ENCODE data around the gene OR2W1. TPM values are rescaled to one million over a fixed set of nuclear protein-coding genes. Genes with fewer than 3 reads are reported as not detected.

OR2W1 gene
- total RNA-seq: not detected in 2 replicates

GRCh38 chr6:29045075-29045474 is at the start of gene OR2W1:
TSS of gene OR2W1 (minus strand) at chr6:29045175. CDS start at chr6:29045175, 0 bp downstream.
- DNase-seq (ENCODE audit: low read depth in 2 of 2): no peak

- no peak for DNase-seq (ENCODE audit: low read depth in 2 of 2)
These were observed 48.0 kb upstream of the OR2W1 start for GRCh38 chr6:29092957-29093356.

- DNase-seq (ENCODE audit: low read depth in 2 of 2): no peak
These were observed 42.2 kb upstream of the OR2W1 start, which contains the start of gene OR2B3 for GRCh38 chr6:29087213-29087612. TSS of gene OR2B3 (minus strand) at chr6:29087313. CDS start at chr6:29087248, 65 bp downstream.

DNA sequence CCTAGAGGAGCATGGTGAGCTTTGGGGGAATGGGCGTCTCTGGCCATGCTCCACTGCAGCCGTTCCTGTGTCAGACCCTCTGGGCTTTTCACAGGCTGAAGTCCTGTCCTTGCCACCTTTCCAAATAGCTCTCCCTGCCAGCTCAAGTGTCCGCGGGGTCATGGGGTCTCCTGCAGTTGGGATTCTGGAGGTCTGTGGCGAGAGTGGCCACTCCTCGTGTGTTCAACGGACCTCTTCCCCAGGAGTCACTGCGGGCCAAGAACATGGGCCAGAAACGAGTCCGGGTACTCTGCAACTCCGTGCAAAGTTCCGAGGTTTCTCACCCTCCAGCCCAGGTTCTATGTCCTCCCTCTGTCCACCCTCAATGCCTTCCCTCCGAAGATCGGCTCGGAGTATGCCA is 37.5 kb upstream of the OR2W1 start:
- DNase-seq (ENCODE audit: low read depth in 2 of 2): no peak

- no peak for DNase-seq (ENCODE audit: low read depth in 2 of 2)
These were observed 36.3 kb upstream of the OR2W1 start for GRCh38 chr6:29081312-29081711.

DNA sequence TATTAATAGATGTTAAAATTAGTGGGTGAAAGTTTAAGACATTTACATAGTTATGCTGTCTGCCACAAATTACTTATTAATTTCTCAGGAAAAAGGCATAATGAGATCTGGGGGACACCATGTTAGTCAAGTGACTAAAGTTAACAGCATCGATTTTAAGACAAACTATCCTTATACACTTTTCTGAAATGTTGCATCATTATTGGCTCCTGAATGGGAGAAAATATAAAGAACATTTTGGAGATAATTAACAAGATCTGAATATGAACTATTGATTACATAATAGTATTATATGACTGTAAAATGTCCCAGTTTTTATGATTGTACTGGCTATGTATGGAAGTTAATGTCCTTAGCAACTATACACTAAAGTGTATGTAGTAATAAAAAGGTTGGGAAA is 34.2 kb upstream of the OR2W1 start:
- DNase-seq (ENCODE audit: low read depth in 2 of 2): no peak

- DNase-seq (ENCODE audit: low read depth in 2 of 2): peak; percentile 45 to 47
These were observed 27.1 kb upstream of the OR2W1 start for GRCh38 chr6:29071831-29072723.

DNA sequence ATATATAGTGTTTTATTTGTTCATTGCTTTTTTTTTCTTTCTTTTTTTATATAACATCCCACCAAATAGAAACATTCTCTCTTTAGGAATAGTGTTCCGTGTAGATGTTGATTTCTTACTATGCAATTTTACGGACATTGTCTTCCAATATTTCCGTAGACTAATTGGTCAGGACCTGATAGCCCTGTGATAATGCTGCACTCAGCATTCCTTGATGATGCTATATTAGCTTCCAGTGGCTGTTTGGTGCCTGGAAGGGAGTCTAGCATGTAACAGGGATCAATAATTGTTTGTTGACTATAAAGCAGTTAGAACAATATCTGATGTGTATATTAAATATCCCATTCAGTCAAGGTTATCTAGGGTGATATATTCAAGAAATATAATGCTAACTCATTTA is 6.7 kb upstream of the OR2W1 start:
- no peak for DNase-seq (ENCODE audit: low read depth in 2 of 2)

DNA sequence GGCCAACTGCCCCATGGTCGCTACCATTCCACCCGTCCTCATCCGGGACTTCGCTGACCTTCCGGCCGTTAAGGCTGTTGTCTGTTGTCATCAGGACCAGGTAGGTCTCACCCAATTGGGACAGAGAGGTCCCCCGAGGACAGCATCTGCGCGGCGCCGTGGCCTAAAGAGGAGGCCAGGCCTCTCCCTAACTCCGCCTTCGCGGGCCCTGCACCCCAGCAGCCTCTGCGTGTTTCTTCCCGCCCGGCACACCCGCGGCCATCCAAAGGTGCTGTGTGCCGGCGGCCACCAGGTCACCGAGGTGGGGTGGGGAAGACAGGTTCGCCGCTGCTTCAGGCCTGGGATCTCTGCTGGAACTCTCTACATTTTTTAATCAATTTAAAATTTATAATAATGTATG is 9.0 kb downstream of the OR2W1 start:
- no peak for DNase-seq (ENCODE audit: low read depth in 2 of 2)

DNA sequence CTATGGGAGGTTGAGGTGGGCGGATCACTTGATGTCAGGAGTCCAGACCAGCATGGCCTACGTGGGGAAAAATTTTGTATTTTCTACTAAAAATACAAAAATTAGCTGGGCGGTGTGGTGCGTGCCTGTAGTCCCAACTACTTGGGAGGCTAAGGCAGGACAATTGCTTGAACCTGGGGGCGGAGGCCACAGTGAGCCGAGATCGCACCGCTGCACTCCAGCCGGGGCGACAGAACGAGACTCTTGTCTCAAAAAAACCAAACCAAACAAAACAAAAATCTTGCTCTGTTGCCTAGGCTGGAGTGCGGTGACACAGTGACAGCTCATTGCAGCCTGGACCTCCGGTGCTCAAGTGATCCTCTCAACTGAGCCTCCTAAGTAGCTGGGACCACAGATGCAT is 16.2 kb downstream of the OR2W1 start:
- no peak for DNase-seq (ENCODE audit: low read depth in 2 of 2)

DNA sequence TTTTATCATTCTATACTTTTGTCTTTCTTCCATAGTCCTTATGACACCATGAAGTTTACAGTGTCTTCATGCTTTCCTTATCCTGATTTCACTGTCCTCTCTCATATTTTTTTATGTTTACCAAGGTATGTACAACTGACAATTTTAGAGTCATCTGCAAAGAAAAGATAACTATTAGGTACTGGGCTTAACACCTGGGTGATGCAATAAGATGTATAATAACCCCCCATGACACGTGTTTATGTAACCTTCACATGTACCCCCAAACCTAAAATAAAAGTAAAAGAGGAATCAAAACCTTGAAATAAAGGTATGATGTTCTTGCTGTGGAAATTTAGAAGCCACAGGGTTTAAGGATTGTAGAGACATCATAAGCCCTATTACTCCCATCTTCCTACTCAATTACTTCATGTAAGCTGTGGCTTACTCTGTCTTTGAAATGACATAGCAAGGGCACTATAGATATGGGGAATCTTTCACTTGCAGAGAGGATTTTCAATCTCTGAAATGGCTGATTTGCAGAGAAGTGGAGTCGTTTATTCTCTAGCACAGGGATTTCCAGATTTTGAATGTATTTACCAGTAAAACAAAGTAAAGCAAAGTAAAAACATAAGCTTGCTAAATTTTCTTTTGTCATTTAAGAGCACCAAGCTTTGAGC is 18.9 kb downstream of the OR2W1 start:
- no peak for DNase-seq (ENCODE audit: low read depth in 2 of 2)

DNA sequence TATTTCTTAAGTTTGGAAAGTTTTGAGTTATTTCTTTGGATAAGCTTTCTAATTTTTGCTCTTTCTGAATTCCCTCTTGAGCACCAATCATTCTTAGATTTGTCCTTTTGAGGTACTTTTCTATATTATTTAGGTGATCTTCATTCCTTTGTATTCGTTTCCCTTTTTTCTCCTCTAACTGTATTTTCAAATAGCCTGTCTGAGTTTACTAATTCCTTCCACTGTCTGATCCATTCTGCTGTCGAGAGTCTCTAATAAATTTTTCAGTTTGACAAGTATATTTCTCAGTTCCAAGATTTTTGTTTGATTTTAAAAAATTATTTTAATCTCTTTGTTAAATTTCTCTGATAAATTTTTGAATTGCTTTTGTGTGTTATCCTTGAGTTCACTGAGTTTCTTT is 23.5 kb downstream of the OR2W1 start:
- DNase-seq (ENCODE audit: low read depth in 2 of 2): no peak

GRCh38 chr6:29019629-29020028 is 25.3 kb downstream of the OR2W1 start:
- no peak for DNase-seq (ENCODE audit: low read depth in 2 of 2)

- DNase-seq (ENCODE audit: low read depth in 2 of 2): no peak
These were observed 27.6 kb downstream of the OR2W1 start for GRCh38 chr6:29017428-29017802.

DNA sequence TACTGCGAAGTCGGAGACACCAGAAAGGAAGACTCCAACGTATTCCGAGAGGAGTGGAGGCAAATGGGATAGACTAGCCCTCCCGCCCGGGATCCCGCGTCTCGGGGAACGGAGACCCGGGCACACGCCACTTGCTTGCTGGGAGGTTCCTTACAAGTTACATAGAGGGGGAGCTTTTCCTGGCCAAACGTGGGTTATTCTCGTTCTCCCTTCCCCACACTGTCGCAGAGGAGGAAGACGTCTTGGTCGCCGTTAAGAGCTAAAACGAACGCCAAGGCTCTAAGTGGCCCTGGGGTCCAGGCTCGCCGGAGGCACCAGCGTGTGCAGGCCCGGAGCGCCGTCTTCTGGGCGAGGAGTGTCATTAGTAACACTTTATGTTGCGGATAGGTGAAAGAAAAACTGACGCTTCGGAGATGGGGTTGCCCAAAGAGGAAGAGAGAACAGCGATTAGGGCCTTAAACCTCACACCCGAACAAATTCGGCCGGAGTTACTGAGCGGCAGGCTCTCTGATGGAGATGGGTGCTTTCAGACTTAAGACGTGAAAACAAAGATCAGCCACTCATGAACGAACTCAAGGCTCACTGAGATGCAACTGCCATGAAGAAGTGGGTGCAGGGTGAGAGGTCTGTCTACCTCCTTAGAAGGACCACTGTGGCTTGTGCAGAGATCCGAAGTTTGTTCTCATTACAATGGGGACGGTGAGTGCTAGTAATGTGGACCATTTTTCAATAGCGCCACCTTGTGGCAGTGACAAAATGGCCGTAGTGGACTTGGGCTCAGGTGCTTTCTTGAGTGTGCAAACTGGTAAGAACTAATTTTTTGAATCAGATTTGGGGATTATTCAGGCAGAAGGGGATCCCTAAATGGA is 28.2 kb downstream of the OR2W1 start:
- peak; percentile 81 to 82 for DNase-seq (ENCODE audit: low read depth in 2 of 2)

GRCh38 chr6:29014729-29015608 is 30.0 kb downstream of the OR2W1 start:
- peak; percentile 25 to 29 for DNase-seq (ENCODE audit: low read depth in 2 of 2)

- DNase-seq (ENCODE audit: low read depth in 2 of 2): peak; percentile 39 to 60
These were observed 33.7 kb downstream of the OR2W1 start for GRCh38 chr6:29011276-29011734.

- no peak for DNase-seq (ENCODE audit: low read depth in 2 of 2)
These were observed 35.6 kb downstream of the OR2W1 start for GRCh38 chr6:29009358-29009757.

DNA sequence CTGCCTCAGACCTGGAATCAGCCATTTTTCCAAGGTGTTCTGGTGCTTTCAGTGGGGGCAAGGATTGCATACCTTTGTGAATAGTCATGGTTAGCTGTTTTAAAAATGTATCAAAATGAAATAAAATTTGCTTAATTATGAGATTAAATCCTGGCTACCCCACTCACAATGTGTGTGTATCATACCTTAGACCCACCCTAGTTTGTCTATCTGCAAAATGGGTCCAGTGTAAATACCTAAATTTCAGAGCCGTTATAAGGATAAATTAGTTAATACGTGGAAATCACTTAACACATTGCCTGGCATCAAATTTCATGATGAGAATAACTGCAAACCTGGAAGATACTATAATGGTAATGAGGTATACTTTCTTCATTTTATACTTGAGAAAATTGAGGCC is 36.9 kb downstream of the OR2W1 start:
- DNase-seq (ENCODE audit: low read depth in 2 of 2): no peak

DNA sequence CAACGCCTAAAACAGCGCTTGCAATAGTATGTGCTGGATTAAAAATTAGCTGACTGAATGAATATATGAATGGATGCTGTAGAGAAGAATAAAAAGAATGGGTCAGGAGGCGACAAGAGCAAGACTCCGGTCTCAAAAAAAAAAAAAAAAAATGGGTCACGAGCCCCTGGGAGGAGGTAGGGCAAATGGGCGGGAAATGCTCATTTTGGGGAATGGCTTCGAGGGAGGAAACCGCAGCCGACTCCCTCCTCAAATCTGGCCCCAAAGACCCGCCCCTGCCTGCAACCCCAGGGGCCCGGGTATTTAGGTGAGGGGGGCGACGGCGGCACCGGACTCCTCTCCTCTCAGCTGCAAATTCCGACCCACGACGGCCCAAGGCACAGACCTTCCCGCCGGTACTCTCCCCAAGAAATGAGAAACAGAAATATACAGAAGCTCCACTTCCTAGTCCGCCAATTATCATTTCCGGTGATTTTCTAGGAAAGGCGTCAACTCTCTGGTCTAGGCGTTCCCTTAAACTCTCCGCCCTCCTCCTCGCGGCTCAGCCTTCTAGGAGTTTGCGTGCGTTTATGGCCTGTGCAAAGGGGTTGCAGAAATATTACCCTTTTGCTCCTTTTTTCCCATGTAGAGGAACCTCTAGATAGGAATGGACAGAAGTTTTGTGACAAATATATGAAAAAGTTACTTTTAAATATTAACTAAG is 39.6 kb downstream of the OR2W1 start, which contains the start of gene ZNF311:
Gene ZNF311 (minus strand): TSS at position 133 of the 703 bp plus-strand sequence. CDS start 1,361 bp downstream, outside the sequence.
- peak in 1 of 2 donors; percentile 67 for DNase-seq (ENCODE audit: low read depth in 2 of 2)
